IMR-90 (cell line): ENCODE results near the gene CEP83. TPM values are rescaled to one million over a fixed set of nuclear protein-coding genes. Genes with fewer than 3 reads are reported as not detected.

Experiments
- ATAC-seq: fragments of 200-7000 bp; cut with Tn5 transposase; 2 replicates; pipeline ENCODE4 v1.9.1; 2020; ENCODE audit warnings: low read depth, mild to moderate bottlenecking, moderate library complexity
- BruUV-seq: library from RNA; stranded (reverse); fragments of 400-500 nt; replicated peaks from 2 replicates; lab custom pipeline; 2021; lab: Mats Ljungman, UMichigan
- CTCF ChIA-PET: fragments of 300-600 bp; formaldehyde crosslinking; extraction: SDS; loops from one replicate; lab custom pipeline; 2021; ENCODE audit warnings: antibody characterized with exemption; lab: Yijun Ruan, JAX
- POLR2A ChIA-PET: fragments of 300-600 bp; sonication (Branson Sonifier 250); formaldehyde crosslinking; loops from one replicate; lab custom pipeline; 2022; ENCODE audit warnings: antibody characterized with exemption; ENCODE audit not compliant: unreplicated experiment; lab: Charles Lee
- DNase-seq: peaks from one replicate; pipeline ENCODE4 v3.0.0; 2013
- H2AFZ ChIP-seq: replicated peaks from 2 replicates; pipeline ENCODE3; 2013; ENCODE audit warnings: low read length, mild to moderate bottlenecking; ENCODE audit not compliant: poor library complexity
- H2AK5ac ChIP-seq: 2 replicates; pipeline ENCODE4 v1.6.1; 2013; ENCODE audit warnings: low read depth, low read length, inconsistent platforms
- H2AK9ac ChIP-seq: replicated peaks from 2 replicates; pipeline ENCODE3; 2013; ENCODE audit warnings: mild to moderate bottlenecking, low read depth, low read length, moderate library complexity; ENCODE audit not compliant: poor library complexity
- H2BK120ac ChIP-seq: 2 replicates; pipeline ENCODE4 v1.6.1; 2013; ENCODE audit warnings: low read depth, low read length, inconsistent platforms
- H2BK15ac ChIP-seq: 3 replicates; pipeline ENCODE4 v1.6.1; 2013; ENCODE audit warnings: low read depth, low read length, inconsistent platforms
- H2BK20ac ChIP-seq: 2 replicates; pipeline ENCODE4 v1.6.1; 2013; ENCODE audit warnings: low read depth, mild to moderate bottlenecking, inconsistent platforms, low read length, moderate library complexity
- H2BK5ac ChIP-seq: 2 replicates; pipeline ENCODE4 v1.6.1; 2013; ENCODE audit warnings: mild to moderate bottlenecking, low read depth, low read length, inconsistent platforms; ENCODE audit not compliant: poor library complexity, severe bottlenecking
- H3K14ac ChIP-seq: replicated peaks from 2 replicates; pipeline ENCODE4 v1.6.1; 2013; ENCODE audit warnings: low read depth, low read length, inconsistent platforms
- H3K18ac ChIP-seq: 2 replicates; pipeline ENCODE4 v1.6.1; 2013; ENCODE audit warnings: low read depth, low read length, control low read depth
- H3K23ac ChIP-seq: 2 replicates; pipeline ENCODE4 v1.6.1; 2013; ENCODE audit warnings: low read depth, low read length, inconsistent platforms
- H3K27ac ChIP-seq: 2 replicates; pipeline ENCODE4 v1.5.1; 2013; ENCODE audit warnings: mild to moderate bottlenecking, control low read depth, low read length; ENCODE audit not compliant: insufficient read depth
- H3K27me3 ChIP-seq: 2 replicates; pipeline ENCODE4 v1.6.1; 2013; ENCODE audit warnings: low read length; ENCODE audit not compliant: control insufficient read depth, insufficient read depth
- H3K36me3 ChIP-seq: 2 replicates; pipeline ENCODE4 v1.6.1; 2013; ENCODE audit warnings: low read length, mixed read lengths; ENCODE audit not compliant: control insufficient read depth, insufficient read depth
- H3K4ac ChIP-seq: 2 replicates; pipeline ENCODE4 v1.6.1; 2013; ENCODE audit warnings: low read depth, low read length, inconsistent platforms
- H3K4me1 ChIP-seq: 2 replicates; pipeline ENCODE4 v1.6.1; 2013; ENCODE audit warnings: low read length, mixed read lengths; ENCODE audit not compliant: control insufficient read depth, insufficient read depth
- H3K4me2 ChIP-seq: 2 replicates; pipeline ENCODE4 v1.6.1; 2013; ENCODE audit warnings: low read depth, mild to moderate bottlenecking, control low read depth, low read length, moderate library complexity
- H3K4me3 ChIP-seq: 2 replicates; pipeline ENCODE4 v1.5.1; 2013; ENCODE audit warnings: low read depth, mild to moderate bottlenecking, control low read depth, low read length, moderate library complexity; ENCODE audit not compliant: insufficient read depth
- H3K56ac ChIP-seq: 2 replicates; pipeline ENCODE4 v1.6.1; 2013; ENCODE audit warnings: low read length, inconsistent platforms; ENCODE audit not compliant: insufficient read depth; ENCODE audit errors: extremely low read depth
- H3K79me1 ChIP-seq, 2 experiments: 2 replicates each; pipeline ENCODE4 v1.6.1; 2013; ENCODE audit warnings: low read length in 2 of 2, inconsistent platforms in 1 of 2, low read depth in 1 of 2
- H3K9ac ChIP-seq: 2 replicates; pipeline ENCODE4 v1.6.1; 2013; ENCODE audit warnings: low read depth, low read length, control low read depth
- H3K9me1 ChIP-seq: 2 replicates; pipeline ENCODE4 v1.6.1; 2013; ENCODE audit warnings: low read length, inconsistent platforms; ENCODE audit not compliant: insufficient read depth
- H3K9me3 ChIP-seq: 2 replicates; pipeline ENCODE4 v1.6.1; 2013; ENCODE audit warnings: low read length; ENCODE audit not compliant: control insufficient read depth, insufficient read depth
- H4K20me1 ChIP-seq: 2 replicates; pipeline ENCODE4 v1.6.1; 2013; ENCODE audit warnings: low read length, inconsistent platforms; ENCODE audit not compliant: insufficient read depth
- H4K5ac ChIP-seq: 2 replicates; pipeline ENCODE4 v1.6.1; 2013; ENCODE audit warnings: mild to moderate bottlenecking, low read depth, low read length, control low read depth
- H4K8ac ChIP-seq, 2 experiments: 2 replicates each; pipeline ENCODE4 v1.6.1; 2013; ENCODE audit warnings: low read depth in 2 of 2, low read length in 2 of 2, control low read depth in 1 of 2, inconsistent platforms in 1 of 2
- H4K91ac ChIP-seq: 2 replicates; pipeline ENCODE4 v1.6.1; 2013; ENCODE audit warnings: low read depth, low read length, inconsistent platforms; ENCODE audit not compliant: insufficient read depth
- CEBPB ChIP-seq: IDR thresholded peaks from 2 replicates; pipeline ENCODE4 v1.6.1; 2012; ENCODE audit warnings: low read depth, low read length, improper control_type of control experiment
- WGBS, 2 experiments: methylation state at CpG; one replicate each; pipeline versions ENCODE4 v1.1.5 to v1.1.7; 2013; ENCODE audit warnings: missing lambda C conversion rate in 2 of 2; ENCODE audit not compliant: insufficient read length in 1 of 2; ENCODE audit errors: extremely low coverage in 2 of 2; 5-methylcytosine and 5-hydroxymethylcytosine counted together
- dilution Hi-C: fragments of 300-500 bp; cut with HindIII; formaldehyde crosslinking; loops from one replicate; pipeline ENCODE4 v1.14.3; 2018; ENCODE audit warnings: low sequenced_read_pairs; ENCODE audit not compliant: unreplicated experiment
- in situ Hi-C: fragments of 300-500 bp; cut with MboI; formaldehyde crosslinking; loops from 3 replicates; pipeline ENCODE4 v1.14.3; 2019; ENCODE audit warnings: low sequenced_read_pairs, inconsistent platforms, mixed read lengths
- intact Hi-C: fragments of 100-400 bp; cut with micrococcal nuclease; formaldehyde crosslinking; loops from 2 replicates; pipeline ENCODE4 v1.10.0; 2022
- polyA plus RNA-seq, 3 experiments: library from polyadenylated mRNA; depleted of rRNA; stranded (reverse); fragments of >200 nt; gene quantifications; 2 replicates each; pipeline ENCODE4 v1.2.3, GENCODE V29; 2012; ENCODE audit warnings: low replicate concordance in 1 of 3
- total RNA-seq: library from RNA; depleted of rRNA; stranded (reverse); fragments of >200 nt; gene quantifications from 2 replicates; pipeline ENCODE4 v1.2.3, GENCODE V29; 2012

Gene CEP83
- total and polyA plus RNA-seq, 2 of the 4 experiments (the other 2 are of a cell fraction): 3.9 to 8.9 TPM

GRCh38 chr12:94272280-94272679 lies 187.4 kb downstream of the CEP83 start:
- Histone ChIP-seq H3K36me3 (no peaks in the 10 kb centered on the region), H3K56ac (no peak overlapping the region), H3K23ac (no peak overlapping the region), H2AFZ (no peak overlapping the region), H4K5ac (no peak overlapping the region), H3K27me3 (no peaks in the 10 kb centered on the region), H2AK9ac (no peak overlapping the region), H3K9ac (no peak overlapping the region), H2AK5ac (0 out of 2 replicates have a peak overlapping the region, but pooled peaks have one; percentile 12), H3K18ac (no peak overlapping the region), H3K9me1 (peaks cover 7% of the 10 kb centered on the region; the same call in 1 of the 2 replicates), H3K79me1 (no peaks in the 10 kb centered on the region), H2BK5ac (no peak overlapping the region), H2BK15ac (no peak overlapping the region), H4K20me1 (no peaks in the 10 kb centered on the region), H2BK20ac (no peak overlapping the region), H4K8ac (no peak overlapping the region), H3K4me2 (no peak overlapping the region), H3K14ac (no peak overlapping the region), H3K4me3 (no peak overlapping the region), H3K27ac (no peak overlapping the region), H3K4me1 (peaks cover 6% of the 10 kb centered on the region; the same call in 1 of the 2 replicates), H4K91ac (no peak overlapping the region), H2BK120ac (no peak overlapping the region), H3K9me3 (no peaks in the 10 kb centered on the region), H3K4ac (no peak overlapping the region)
- BruUV-seq: no TSS peak
- ChIA-PET CTCF (no interaction called here), POLR2A (no interaction called here)
- dilution Hi-C loops (no loop called here), in situ Hi-C loops (no loop called here), intact Hi-C loops (no loop called here)
- ATAC-seq (no peak), DNase-seq (no peak)
- no peak for TF ChIP-seq CEBPB
- 100% methylated on average over 1 of the region's 5 CpGs; no CpG with 5 or more reads in 1 of the 2 experiments for WGBS, 2 experiments
